GM12878 (cell line): ENCODE data around the gene EXOC4. TPM values are rescaled to one million over a fixed set of nuclear protein-coding genes. Genes with fewer than 3 reads are reported as not detected.

Source experiments
- ATAC-seq: fragments of 200-7000 bp; cut with Tn5 transposase; 3 replicates; pipeline ENCODE4 v1.9.1; 2020; ENCODE audit warnings: mild to moderate bottlenecking, moderate library complexity
- BruUV-seq: library from RNA; stranded (reverse); fragments of 400-500 nt; replicated peaks from 2 replicates; lab custom pipeline; 2021; lab: Mats Ljungman, UMichigan
- CTCF ChIA-PET: fragments of 300-600 bp; sonication (Branson Sonifier 250); formaldehyde crosslinking; extraction: SDS; loops from one replicate; lab custom pipeline; 2021; ENCODE audit warnings: inconsistent platforms; lab: Yijun Ruan, JAX
- POLR2A ChIA-PET: fragments of 350-600 bp; formaldehyde crosslinking; extraction: SDS; loops from one replicate; lab custom pipeline; 2021; ENCODE audit warnings: inconsistent platforms; lab: Charles Lee
- RAD21 ChIA-PET: fragments of 300-600 bp; sonication (Branson Sonifier 250); formaldehyde crosslinking; loops from one replicate; lab custom pipeline; 2023; ENCODE audit warnings: antibody characterized with exemption; ENCODE audit not compliant: unreplicated experiment; lab: Charles Lee
- SMC1A ChIA-PET: fragments of 300-600 bp; sonication (Branson Sonifier 250); formaldehyde crosslinking; loops from one replicate; lab custom pipeline; 2023; ENCODE audit not compliant: unreplicated experiment, uncharacterized antibody; lab: Charles Lee
- DNase-seq: peaks from one replicate; pipeline ENCODE4 v3.0.0-alpha.2; 2011; ENCODE audit warnings: low read depth, low spot score
- FAIRE-seq: peaks from 3 replicates; lab custom pipeline; 2011; peaks lifted over from hg19 to GRCh38; lab: Jason Lieb, UNC
- H2AFZ ChIP-seq: 2 replicates; pipeline ENCODE4 v1.6.0; 2011; ENCODE audit warnings: low read depth, low read length, control low read depth; ENCODE audit not compliant: control insufficient read depth
- H3K27ac ChIP-seq: 2 replicates; pipeline ENCODE4 v1.5.1; 2011; ENCODE audit warnings: control low read depth; ENCODE audit not compliant: control insufficient read depth, insufficient read depth
- H3K27me3 ChIP-seq, 2 experiments: replicated peaks in 1 of 2; 2 replicates each; pipeline versions ENCODE4 v1.6.0 to v1.6.1; 2011; ENCODE audit warnings: low read length in 1 of 2; ENCODE audit not compliant: control insufficient read depth in 2 of 2, insufficient read depth in 2 of 2
- H3K36me3 ChIP-seq, 2 experiments: 2 replicates each; pipeline ENCODE4 v1.5.1; 2011; ENCODE audit warnings: low read length in 1 of 2; ENCODE audit not compliant: control insufficient read depth in 2 of 2, insufficient read depth in 2 of 2
- H3K4me1 ChIP-seq: 2 replicates; pipeline ENCODE4 v1.6.1; 2011; ENCODE audit warnings: mild to moderate bottlenecking, low read length, moderate library complexity, mixed read lengths; ENCODE audit not compliant: control insufficient read depth, insufficient read depth
- H3K4me2 ChIP-seq: 2 replicates; pipeline ENCODE4 v1.6.0; 2011; ENCODE audit warnings: control low read depth; ENCODE audit not compliant: control insufficient read depth, insufficient read depth
- H3K4me3 ChIP-seq: fragments of 200-600 bp; sonication (generic); 2 replicates; pipeline ENCODE4 v1.5.1; 2016
- H3K79me2 ChIP-seq: 2 replicates; pipeline ENCODE4 v1.6.0; 2011; ENCODE audit warnings: low read length; ENCODE audit not compliant: control insufficient read depth, insufficient read depth
- H3K9ac ChIP-seq: 2 replicates; pipeline ENCODE4 v1.8.0; 2011; ENCODE audit warnings: low read length, control low read depth, mixed read lengths; ENCODE audit not compliant: control insufficient read depth, insufficient read depth
- H3K9me3 ChIP-seq: replicated peaks from 3 replicates; pipeline ENCODE4 v1.5.1; 2011; ENCODE audit warnings: mild to moderate bottlenecking, low read length; ENCODE audit not compliant: control insufficient read depth, insufficient read depth
- H4K20me1 ChIP-seq: 2 replicates; pipeline ENCODE4 v1.6.0; 2011; ENCODE audit not compliant: control insufficient read depth, insufficient read depth
- ATF2 ChIP-seq: IDR thresholded peaks from 2 replicates; pipeline ENCODE4 v1.6.1; 2012; ENCODE audit warnings: low read length, inconsistent platforms
- BCL11A ChIP-seq: IDR thresholded peaks from 2 replicates; pipeline ENCODE4 v1.6.1; 2011; ENCODE audit warnings: low read depth, low read length
- BCL3 ChIP-seq: IDR thresholded peaks from 2 replicates; pipeline ENCODE4 v1.6.1; 2011; ENCODE audit warnings: borderline replicate concordance, low read depth, mild to moderate bottlenecking, moderate library complexity, low read length; ENCODE audit not compliant: insufficient read depth, poor library complexity, severe bottlenecking
- CHD1 ChIP-seq: IDR thresholded peaks from 2 replicates; pipeline ENCODE4 v1.6.1; 2012; ENCODE audit warnings: low read depth, low read length, improper control_type of control experiment
- CHD2 ChIP-seq: IDR thresholded peaks from 2 replicates; pipeline ENCODE4 v1.6.1; 2011; ENCODE audit warnings: low read depth, low read length, improper control_type of control experiment, borderline replicate concordance
- ELK1 ChIP-seq: IDR thresholded peaks from 2 replicates; pipeline ENCODE4 v1.6.1; 2012; ENCODE audit warnings: low read depth, low read length, improper control_type of control experiment
- MEF2A ChIP-seq: IDR thresholded peaks from 2 replicates; pipeline ENCODE4 v1.6.1; 2011; ENCODE audit warnings: low read depth, mild to moderate bottlenecking, low read length, moderate library complexity; ENCODE audit not compliant: insufficient read depth
- PAX8 ChIP-seq: fragments of 450-650 bp; IDR thresholded peaks from 2 replicates; pipeline ENCODE4 v1.6.1; 2017; ENCODE audit warnings: mild to moderate bottlenecking, moderate library complexity
- POU2F2 ChIP-seq: IDR thresholded peaks from 3 replicates; pipeline ENCODE4 v1.6.1; 2011; ENCODE audit warnings: low read depth, mild to moderate bottlenecking, low read length, borderline replicate concordance
- RAD21 ChIP-seq: IDR thresholded peaks from 2 replicates; pipeline ENCODE4 v1.6.1; 2011; ENCODE audit warnings: mild to moderate bottlenecking, low read depth, low read length, moderate library complexity; ENCODE audit not compliant: insufficient read depth
- RELB ChIP-seq: fragments of 450-650 bp; IDR thresholded peaks from 2 replicates; pipeline ENCODE4 v1.6.1; 2017; ENCODE audit warnings: low read depth, mild to moderate bottlenecking, moderate library complexity
- SMARCA5 ChIP-seq: fragments of 450-650 bp; IDR thresholded peaks from 2 replicates; pipeline ENCODE4 v1.6.1; 2017; ENCODE audit warnings: mild to moderate bottlenecking
- TAF1 ChIP-seq: IDR thresholded peaks from 2 replicates; pipeline ENCODE4 v1.6.1; 2011; ENCODE audit warnings: mild to moderate bottlenecking, low read depth, low read length, borderline replicate concordance
- USF2 ChIP-seq: IDR thresholded peaks from 2 replicates; pipeline ENCODE4 v1.6.1; 2011; ENCODE audit warnings: low read depth, low read length, improper control_type of control experiment, borderline replicate concordance
- YBX1 ChIP-seq: fragments of 450-650 bp; IDR thresholded peaks from 2 replicates; pipeline ENCODE4 v1.6.1; 2016; ENCODE audit warnings: antibody characterized with exemption
- ZBED1 ChIP-seq: IDR thresholded peaks from 2 replicates; pipeline ENCODE4 v1.6.1; 2016; ENCODE audit warnings: borderline replicate concordance
- in situ Hi-C: fragments of 300-500 bp; cut with MboI; formaldehyde crosslinking; loops from 9 replicates; pipeline ENCODE4 v1.14.3; 2018; ENCODE audit warnings: mixed read lengths
- intact Hi-C: fragments of 100-400 bp; cut with micrococcal nuclease; formaldehyde crosslinking; loops from one replicate; pipeline ENCODE4 v1.14.2; 2022; ENCODE audit not compliant: unreplicated experiment
- polyA plus RNA-seq, 11 experiments: library from polyadenylated mRNA; depleted of rRNA in 4 of 11; unstranded in 6 of 11; stranded (reverse) in 5 of 11; fragments of >200 nt; fragmentation: Nextera tagmentation in 4 of 11; fragmentation: Illumina TruSeq in 1 of 11; extraction: Ambion mirVana in 4 of 11; extraction: Trizol in 1 of 11; gene quantifications; 1 replicate in 1 of 11; 2 replicates in 10 of 11; pipeline versions ENCODE4 v1.2.1 to v1.2.3, GENCODE V29; 2011 to 2016; ENCODE audit warnings: inconsistent platforms in 2 of 11, missing spikeins in 2 of 11, low read depth in 1 of 11
- total RNA-seq, 4 experiments: library from RNA; depleted of rRNA in 3 of 4; stranded (reverse); fragments of >200 nt in 3 of 4; fragmentation: Illumina TruSeq in 1 of 4; extraction: Trizol in 1 of 4; gene quantifications; 2 replicates each; pipeline versions ENCODE4 v1.2.1 to v1.2.3, GENCODE V29; 2013 to 2021

EXOC4 gene
- total and polyA plus RNA-seq, 10 of the 15 experiments (the other 5 are each of a cell fraction or from before 2014, with no cell fraction given) = 13.2 to 44.5 (median 29.6) TPM

GRCh38 chr7:133540096-133540860, 287.4 kb downstream of the EXOC4 start (continued):
- TF ChIP-seq BCL3 (no peak), POU2F2 (no peak), USF2 (no peak), MEF2A (no peak), ATF2 (no peak)

- no peak for DNase-seq
- Histone ChIP-seq H3K9ac (no peak overlapping the region), H3K4me3 (no peak overlapping the region), H3K36me3 (no peaks in the 10 kb centered on the region), H3K79me2 (no peaks in the 10 kb centered on the region), H3K27ac (no peak overlapping the region), H3K27me3 (no peaks in the 10 kb centered on the region), H2AFZ (no peak overlapping the region), H4K20me1 (no peaks in the 10 kb centered on the region), H3K4me2 (no peak overlapping the region), H3K4me1 (no peaks in the 10 kb centered on the region), H3K9me3 (no peaks in the 10 kb centered on the region)
- CTCF ChIA-PET = no interaction called here
- POLR2A ChIA-PET = no interaction called here
- no peak for FAIRE-seq
- in situ Hi-C loops = no loop called here
- RAD21 ChIA-PET = no interaction called here
- ATAC-seq = peak; percentile 27; the same call in 2 of the 3 replicates
- SMC1A ChIA-PET = interaction anchor here (1.1 kb wide), 1 partner anchor 8 kb away, joined by 3 read pairs; no protein-coding TSS in a partner anchor
- BruUV-seq = no TSS peak
- intact Hi-C loops = no loop called here
- no peak for TF ChIP-seq ELK1
- TF ChIP-seq CHD2 = no peak
- no peak for TF ChIP-seq YBX1
- no peak for TF ChIP-seq SMARCA5
- no peak for TF ChIP-seq RAD21
- no peak for TF ChIP-seq PAX8
- no peak for TF ChIP-seq TAF1
- TF ChIP-seq BCL11A = no peak
- no peak for TF ChIP-seq RELB
- TF ChIP-seq CHD1 = no peak
- TF ChIP-seq ZBED1 = no peak
Observed at GRCh38 chr7:133542209-133542780, 289.4 kb downstream of the EXOC4 start.
